Chondrocyte (in vitro differentiated cells): ENCODE results near the gene PGK1. TPM values are rescaled to one million over a fixed set of nuclear protein-coding genes. Genes with fewer than 3 reads are reported as not detected.
"Not testable (repeated sequence)": the region's sequence is repeated elsewhere in the genome, so short reads cannot be mapped to it uniquely, and the experiment has no call there.

ENCODE experiments used
- DNase-seq: peaks from one replicate; pipeline ENCODE4 v3.0.0; 2021; ENCODE audit warnings: mixed read lengths, low spot score
- H3K27ac Mint-ChIP-seq: one replicate; pipeline ENCODE4 v1.8.0; 2021; ENCODE audit warnings: mild to moderate bottlenecking, moderate library complexity, mixed read lengths; ENCODE audit not compliant: unreplicated experiment
- H3K27me3 Mint-ChIP-seq: 2 replicates; pipeline ENCODE4 v1.8.0; 2021; ENCODE audit warnings: low read depth, mixed read lengths
- H3K36me3 Mint-ChIP-seq: 2 replicates; pipeline ENCODE4 v1.8.0; 2021; ENCODE audit warnings: low read depth, mixed read lengths
- H3K4me1 Mint-ChIP-seq: 2 replicates; pipeline ENCODE4 v1.8.0; 2021; ENCODE audit warnings: low read depth, mild to moderate bottlenecking, mixed read lengths
- H3K4me3 Mint-ChIP-seq: one replicate; pipeline ENCODE4 v1.8.0; 2021; ENCODE audit warnings: mild to moderate bottlenecking, moderate library complexity, mixed read lengths; ENCODE audit not compliant: unreplicated experiment
- H3K9me3 Mint-ChIP-seq: 2 replicates; pipeline ENCODE4 v1.8.0; 2021; ENCODE audit warnings: low read depth, mixed read lengths
- long read RNA-seq: library from polyadenylated mRNA; stranded (forward); transcript quantifications from one replicate; pipeline ENCODE4 v2.0.0, GENCODE V29; 2021
- total RNA-seq: library from RNA; stranded (reverse); gene quantifications from 3 replicates; pipeline ENCODE4 v1.2.1, GENCODE V29; 2021
- TF ChIP-seq, protein P1 (sequence below): fragments of 200-600 bp; sonication (generic); IDR thresholded peaks from 2 replicates; pipeline ENCODE4 v1.5.0; 2021; ENCODE audit warnings: antibody characterized with exemption, mild to moderate bottlenecking, moderate library complexity

Gene PGK1
- 222 to 362 TPM (median 352 TPM) in 3 replicates for total RNA-seq
- long read RNA-seq, full-length matches to known transcripts: 972 of 1,011 reads
- long read RNA-seq, partial matches to known transcripts: 13 of 1,011 reads
- long read RNA-seq, other reads (novel, unspliced or antisense): 26 of 1,011 reads

GRCh38 chrX:78103623-78104446 lies at the start of gene PGK1:
TSS of gene PGK1 (plus strand) at chrX:78104248. CDS start at chrX:78104341, 93 bp downstream.
- peak; percentile 97 for DNase-seq
- Mint-ChIP-seq H3K27ac (peak within 1 kb of the TSS; percentile 90), H3K9me3 (peaks cover 13% of the 10 kb centered on the region), H3K27me3 (no peaks in the 10 kb centered on the region), H3K4me3 (peak within 1 kb of the TSS; percentile 88), H3K36me3 (peaks cover 3% of the 10 kb centered on the region), H3K4me1 (peaks cover 41% of the 10 kb centered on the region)
- TF ChIP-seq, protein P1, sequence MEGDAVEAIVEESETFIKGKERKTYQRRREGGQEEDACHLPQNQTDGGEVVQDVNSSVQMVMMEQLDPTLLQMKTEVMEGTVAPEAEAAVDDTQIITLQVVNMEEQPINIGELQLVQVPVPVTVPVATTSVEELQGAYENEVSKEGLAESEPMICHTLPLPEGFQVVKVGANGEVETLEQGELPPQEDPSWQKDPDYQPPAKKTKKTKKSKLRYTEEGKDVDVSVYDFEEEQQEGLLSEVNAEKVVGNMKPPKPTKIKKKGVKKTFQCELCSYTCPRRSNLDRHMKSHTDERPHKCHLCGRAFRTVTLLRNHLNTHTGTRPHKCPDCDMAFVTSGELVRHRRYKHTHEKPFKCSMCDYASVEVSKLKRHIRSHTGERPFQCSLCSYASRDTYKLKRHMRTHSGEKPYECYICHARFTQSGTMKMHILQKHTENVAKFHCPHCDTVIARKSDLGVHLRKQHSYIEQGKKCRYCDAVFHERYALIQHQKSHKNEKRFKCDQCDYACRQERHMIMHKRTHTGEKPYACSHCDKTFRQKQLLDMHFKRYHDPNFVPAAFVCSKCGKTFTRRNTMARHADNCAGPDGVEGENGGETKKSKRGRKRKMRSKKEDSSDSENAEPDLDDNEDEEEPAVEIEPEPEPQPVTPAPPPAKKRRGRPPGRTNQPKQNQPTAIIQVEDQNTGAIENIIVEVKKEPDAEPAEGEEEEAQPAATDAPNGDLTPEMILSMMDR: no peak

DNA sequence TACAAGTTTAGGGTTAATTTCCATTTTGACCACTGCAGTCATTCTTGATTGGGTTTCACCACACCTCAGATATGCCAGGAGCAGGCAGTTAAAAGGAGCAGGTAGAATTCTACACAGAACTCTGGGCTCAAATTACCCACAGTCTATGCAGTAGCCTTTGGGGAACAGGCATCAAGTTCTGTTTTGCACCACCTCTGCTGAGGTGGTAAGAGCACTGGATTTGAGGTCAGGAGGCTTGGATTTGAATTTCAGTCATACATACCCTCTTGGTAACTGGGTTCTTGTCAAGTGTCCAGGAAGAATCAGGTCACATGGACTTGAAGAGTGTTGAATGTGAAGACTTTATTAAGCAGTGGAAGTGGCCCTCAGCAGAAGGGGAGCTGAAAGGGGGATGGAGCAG lies 40.4 kb upstream of the PGK1 start:
- Mint-ChIP-seq H3K4me3 (no peak overlapping the region), H3K27me3 (no peaks in the 10 kb centered on the region), H3K36me3 (no peaks in the 10 kb centered on the region), H3K27ac (peak overlapping the region; percentile 71), H3K9me3 (peaks cover 6% of the 10 kb centered on the region), H3K4me1 (peaks cover 10% of the 10 kb centered on the region)
- TF ChIP-seq, protein P1: no peak
- no peak for DNase-seq

DNA sequence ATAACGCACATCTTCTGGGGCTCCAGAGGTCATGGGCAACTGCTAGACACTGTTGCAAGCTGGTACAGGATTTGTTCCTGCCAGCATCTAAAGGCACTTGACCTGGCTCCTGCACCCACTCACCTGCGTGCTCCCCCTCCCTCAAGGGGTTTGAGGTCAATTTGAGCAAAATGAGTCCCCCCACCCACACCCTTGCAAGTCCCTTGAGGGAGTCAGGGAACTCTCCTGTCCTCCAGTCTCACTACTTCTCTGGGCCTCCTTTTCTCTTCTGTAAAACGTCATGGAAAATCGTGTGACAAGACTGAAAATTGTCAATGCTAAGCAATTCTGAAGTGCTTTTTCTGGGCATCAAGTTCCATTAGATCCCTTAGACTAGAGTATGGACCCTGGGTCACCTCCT lies 39.9 kb upstream of the PGK1 start:
- H3K27me3 Mint-ChIP-seq: no peaks in the 10 kb centered on the region
- peaks cover 9% of the 10 kb centered on the region for H3K9me3 Mint-ChIP-seq
- TF ChIP-seq, protein P1: no peak
- peaks cover 10% of the 10 kb centered on the region for H3K4me1 Mint-ChIP-seq
- no peaks in the 10 kb centered on the region for H3K36me3 Mint-ChIP-seq
- no peak overlapping the region for H3K4me3 Mint-ChIP-seq
- H3K27ac Mint-ChIP-seq: no peak overlapping the region
- no peak for DNase-seq

- H3K27ac Mint-ChIP-seq: peak overlapping the region; percentile 88
- H3K4me3 Mint-ChIP-seq: not testable (repeated sequence)
Measured at GRCh38 chrX:78064698-78065601, 39.1 kb upstream of the PGK1 start.

GRCh38 chrX:78066110-78066509 lies 37.9 kb upstream of the PGK1 start:
- no peak for DNase-seq
- peaks cover 10% of the 10 kb centered on the region for H3K4me1 Mint-ChIP-seq
- no peak overlapping the region for H3K27ac Mint-ChIP-seq
- no peaks in the 10 kb centered on the region for H3K27me3 Mint-ChIP-seq
- H3K9me3 Mint-ChIP-seq: peaks cover 13% of the 10 kb centered on the region
- TF ChIP-seq, protein P1: no peak
- H3K36me3 Mint-ChIP-seq: no peaks in the 10 kb centered on the region
- no peak overlapping the region for H3K4me3 Mint-ChIP-seq

More at GRCh38 chrX:78064698-78065601, 39.1 kb upstream of the PGK1 start:
- Mint-ChIP-seq H3K9me3 (peaks cover 13% of the 10 kb centered on the region), H3K4me1 (peaks cover 10% of the 10 kb centered on the region)
- not testable (repeated sequence) for H3K27me3 Mint-ChIP-seq, H3K36me3 Mint-ChIP-seq, DNase-seq
